B cell (primary cell): ENCODE results near the gene MPST. TPM values are rescaled to one million over a fixed set of nuclear protein-coding genes. Genes with fewer than 3 reads are reported as not detected.

Source experiments
- ATAC-seq: fragments of 200-7000 bp; cut with Tn5 transposase; one replicate; pipeline ENCODE4 v1.10.0; 2021; ENCODE audit warnings: low read depth, mild to moderate bottlenecking, moderate number of reproducible peaks, moderate library complexity
- CTCF ChIA-PET: fragments of 350-600 bp; sonication (Branson Sonifier 250); formaldehyde crosslinking; loops from one replicate; lab custom pipeline; 2021; ENCODE audit warnings: antibody characterized with exemption, inconsistent platforms; lab: Charles Lee
- POLR2A ChIA-PET: fragments of 350-600 bp; sonication (Branson Sonifier 250); formaldehyde crosslinking; loops from one replicate; lab custom pipeline; 2021; ENCODE audit warnings: antibody characterized with exemption; lab: Charles Lee
- DNase-seq: peaks from one replicate; pipeline ENCODE4 v3.0.0; 2013
- H2AFZ ChIP-seq: 2 replicates; pipeline ENCODE4 v1.6.1; 2012; ENCODE audit warnings: mild to moderate bottlenecking, low read depth, low read length; ENCODE audit not compliant: insufficient read depth, poor library complexity, severe bottlenecking
- H3K27ac ChIP-seq, 2 donors: 1 replicate in 1 of 2; 2 replicates in 1 of 2; pipeline ENCODE4 v1.5.1; 2012 to 2013; ENCODE audit warnings: low read length in 2 of 2, mild to moderate bottlenecking in 2 of 2, moderate library complexity in 1 of 2
- H3K27me3 ChIP-seq, 4 experiments: fragments of 200-600 bp in 1 of 4; sonication (generic) in 1 of 4; replicated peaks in 1 of 4; 1 replicate in 2 of 4; 2 replicates in 2 of 4; pipeline versions ENCODE4 v1.6.1 to v1.7.0; 2013 to 2016; ENCODE audit warnings: low read length in 3 of 4, mild to moderate bottlenecking in 2 of 4, mixed read lengths in 1 of 4, moderate library complexity in 1 of 4; ENCODE audit not compliant: insufficient read depth in 4 of 4, control insufficient read depth in 3 of 4; ENCODE audit errors: control extremely low read depth in 1 of 4
- H3K36me3 ChIP-seq, 2 experiments: replicated peaks in 1 of 2; 1 replicate in 1 of 2; 2 replicates in 1 of 2; pipeline versions ENCODE4 v1.6.1 to v1.7.1; 2013; ENCODE audit warnings: low read length in 1 of 2; ENCODE audit not compliant: insufficient read depth in 2 of 2, control insufficient read depth in 1 of 2; ENCODE audit errors: control extremely low read depth in 1 of 2, extremely low read depth in 1 of 2
- H3K4me1 ChIP-seq, 2 donors: fragments of 200-600 bp in 1 of 2; sonication (generic) in 1 of 2; 1 replicate in 1 of 2; 2 replicates in 1 of 2; pipeline versions ENCODE4 v1.5.1 to v1.6.1; 2013 to 2017; ENCODE audit warnings: low read length in 2 of 2; ENCODE audit not compliant: control insufficient read depth in 2 of 2, insufficient read depth in 2 of 2
- H3K4me2 ChIP-seq: replicated peaks from 2 replicates; pipeline ENCODE3; 2012; ENCODE audit warnings: mild to moderate bottlenecking, low read depth, low read length; ENCODE audit not compliant: poor library complexity, severe bottlenecking
- H3K4me3 ChIP-seq, 5 experiments: fragments of 200-600 bp in 1 of 5; sonication (generic) in 1 of 5; 1 replicate in 3 of 5; 2 replicates in 2 of 5; pipeline versions ENCODE4 v1.5.1 to v1.7.0; 2011 to 2016; ENCODE audit warnings: low read length in 4 of 5, mild to moderate bottlenecking in 4 of 5, low read depth in 2 of 5, control low read depth in 1 of 5, moderate library complexity in 1 of 5; ENCODE audit not compliant: insufficient read depth in 1 of 5; ENCODE audit errors: control extremely low read depth in 1 of 5, extremely low read depth in 1 of 5
- H3K79me2 ChIP-seq: fragments of 200-600 bp; sonication (generic); one replicate; pipeline ENCODE4 v1.6.0; 2016; ENCODE audit warnings: low read length; ENCODE audit not compliant: control insufficient read depth, insufficient read depth
- H3K9ac ChIP-seq: fragments of 200-600 bp; sonication (generic); 2 replicates; pipeline ENCODE4 v1.6.1; 2017; ENCODE audit warnings: mild to moderate bottlenecking, low read length, moderate library complexity
- H3K9me3 ChIP-seq, 3 donors: one replicate each; pipeline versions ENCODE4 v1.6.1 to v1.7.1; 2013; ENCODE audit warnings: low read length in 2 of 3; ENCODE audit not compliant: control insufficient read depth in 2 of 3, insufficient read depth in 1 of 3; ENCODE audit errors: control extremely low read depth in 1 of 3
- H4K20me1 ChIP-seq: 2 replicates; pipeline ENCODE4 v1.6.0; 2012; ENCODE audit warnings: mild to moderate bottlenecking, low read length; ENCODE audit not compliant: insufficient read depth, control insufficient read depth, poor library complexity, severe bottlenecking
- H3K27ac Mint-ChIP-seq: one replicate; pipeline ENCODE4 v1.8.0; 2021; ENCODE audit warnings: mixed read lengths
- H3K27me3 Mint-ChIP-seq: one replicate; pipeline ENCODE4 v1.8.0; 2021; ENCODE audit warnings: mixed read lengths
- H3K4me1 Mint-ChIP-seq: one replicate; pipeline ENCODE4 v1.8.0; 2021; ENCODE audit warnings: mixed read lengths
- H3K4me3 Mint-ChIP-seq: one replicate; pipeline ENCODE4 v1.8.0; 2021; ENCODE audit warnings: mixed read lengths
- H3K9me3 Mint-ChIP-seq: one replicate; pipeline ENCODE4 v1.8.0; 2022; ENCODE audit warnings: mixed read lengths; ENCODE audit not compliant: insufficient read depth
- CTCF ChIP-seq: fragments of 200-600 bp; IDR thresholded peaks from one replicate; pipeline ENCODE4 v1.8.0; 2022; ENCODE audit warnings: antibody characterized with exemption, mild to moderate bottlenecking
- EZH2 ChIP-seq: IDR thresholded peaks from 2 replicates; pipeline ENCODE4 v1.6.1; 2012; ENCODE audit warnings: borderline replicate concordance, low read depth, mild to moderate bottlenecking, moderate library complexity, low read length; ENCODE audit not compliant: insufficient read depth, poor library complexity, severe bottlenecking
- WGBS: methylation state at CpG from one replicate; pipeline ENCODE4 v1.1.5; 2013; ENCODE audit warnings: missing lambda C conversion rate; ENCODE audit not compliant: insufficient coverage; 5-methylcytosine and 5-hydroxymethylcytosine counted together
- intact Hi-C: fragments of 100-400 bp; cut with micrococcal nuclease; formaldehyde crosslinking; loops from one replicate; pipeline ENCODE4 v1.10.0; 2022
- polyA plus RNA-seq: library from polyadenylated mRNA; depleted of rRNA; stranded (reverse); fragments of >200 nt; gene quantifications from 2 replicates; pipeline ENCODE4 v1.2.3, GENCODE V29; 2012
- total RNA-seq, 2 donors: library from RNA; stranded (reverse); fragments of 120-200 nt in 1 of 2; gene quantifications; 1 replicate in 1 of 2; 2 replicates in 1 of 2; pipeline versions ENCODE4 v1.2.3 to v1.2.4, GENCODE V29; 2013 to 2022

The MPST gene
- total and polyA plus RNA-seq, 2 donors (not counting 1 experiment from before 2014, with no cell fraction given) = 11.2 to 17.7 TPM

DNA sequence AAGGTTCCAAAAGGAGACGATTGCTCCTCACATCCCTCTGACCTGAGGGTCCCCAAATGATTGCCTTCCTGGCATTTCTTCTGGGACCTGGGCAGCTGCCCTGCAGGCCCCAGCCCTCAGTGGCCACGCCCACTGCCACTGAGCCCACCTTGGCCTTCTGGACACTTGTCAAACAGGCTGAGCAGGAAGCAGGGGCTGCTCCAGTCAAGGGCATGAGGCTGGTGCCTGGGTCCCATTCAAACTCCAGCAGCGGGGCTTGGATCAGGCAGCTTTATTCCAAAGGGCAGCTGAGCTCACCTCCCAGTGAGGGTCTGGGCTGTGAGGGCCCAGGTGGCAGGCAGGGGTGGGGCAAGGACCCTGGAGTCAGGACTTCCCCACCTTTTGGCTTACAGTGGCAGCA lies 45.6 kb downstream of the MPST start:
- Histone ChIP-seq H3K27me3 (peaks cover 0 to 24% (median 8%) of the 10 kb centered on the region in 4 experiments), H3K79me2 (no peaks in the 10 kb centered on the region), H3K4me1 (no peaks in the 10 kb centered on the region), H3K9ac (no peak overlapping the region), H2AFZ (no peak overlapping the region), H3K36me3 (peaks cover 0 to 7% of the 10 kb centered on the region in 2 experiments), H3K4me2 (no peak overlapping the region), H3K9me3 (no peaks in the 10 kb centered on the region), H4K20me1 (no peaks in the 10 kb centered on the region), H3K4me3 (no peak overlapping the region), H3K27ac (no peak overlapping the region)
- no peak for TF ChIP-seq EZH2
- no peak for TF ChIP-seq CTCF
- intact Hi-C loops = no loop called here
- Mint-ChIP-seq H3K27ac (no peak overlapping the region), H3K4me1 (no peaks in the 10 kb centered on the region), H3K4me3 (no peak overlapping the region), H3K27me3 (peaks cover 18% of the 10 kb centered on the region), H3K9me3 (no peaks in the 10 kb centered on the region)
- POLR2A ChIA-PET = no interaction called here
- CTCF ChIA-PET = no interaction called here
- ATAC-seq (no peak), DNase-seq (no peak)
- 81% methylated on average over 3 of the region's 3 CpGs for WGBS

GRCh38 chr22:37065961-37066360 lies 46.4 kb downstream of the MPST start:
- ChIA-PET CTCF (no interaction called here), POLR2A (no interaction called here)
- H3K4me1 ChIP-seq = no peaks in the 10 kb centered on the region

More at GRCh38 chr22:37065961-37066360, 46.4 kb downstream of the MPST start:
- H3K27me3 Mint-ChIP-seq = peaks cover 19% of the 10 kb centered on the region
- no peak overlapping the region for H3K9ac ChIP-seq
- peaks cover 0 to under 1% of the 10 kb centered on the region in 2 experiments for H3K36me3 ChIP-seq
- H3K27me3 ChIP-seq = peaks cover 0 to 32% (median 9%) of the 10 kb centered on the region in 4 experiments
- ATAC-seq = no peak
- no peak for DNase-seq
- H3K9me3 ChIP-seq = no peaks in the 10 kb centered on the region
- no peak overlapping the region for H2AFZ ChIP-seq
- H3K4me2 ChIP-seq = no peak overlapping the region
- no peak for TF ChIP-seq EZH2
- TF ChIP-seq CTCF = no peak
- no peak overlapping the region for H3K4me3 Mint-ChIP-seq
- no peak overlapping the region for H3K27ac Mint-ChIP-seq
- no peak overlapping the region for H3K4me3 ChIP-seq
- H3K79me2 ChIP-seq = no peaks in the 10 kb centered on the region
- 94% methylated on average over 8 of the region's 9 CpGs for WGBS
- no peaks in the 10 kb centered on the region for H4K20me1 ChIP-seq
- no peaks in the 10 kb centered on the region for H3K9me3 Mint-ChIP-seq
- intact Hi-C loops = no loop called here
- H3K4me1 Mint-ChIP-seq = no peaks in the 10 kb centered on the region
- H3K27ac ChIP-seq = no peak overlapping the region
